Mucosa of descending colon (tissue), 3 donors: Measurements from ENCODE around the gene SH3GL2. TPM values are rescaled to one million over a fixed set of nuclear protein-coding genes. Genes with fewer than 3 reads are reported as not detected.

ENCODE experiments used
- ATAC-seq: fragments of 200-7000 bp; cut with Tn5 transposase; one replicate; pipeline ENCODE4 v1.9.1; 2020; ENCODE audit warnings: mild to moderate bottlenecking, moderate library complexity
- DNase-seq, 3 donors: peaks; one replicate each; pipeline ENCODE4 v3.0.0-alpha.2; 2020
- H3K36me3 ChIP-seq: fragments of 200-600 bp; one replicate; pipeline ENCODE4 v1.8.0; 2021; ENCODE audit warnings: low read depth, mild to moderate bottlenecking
- H3K4me1 ChIP-seq: fragments of 200-600 bp; one replicate; pipeline ENCODE4 v1.8.0; 2021; ENCODE audit warnings: low read depth, mild to moderate bottlenecking
- H3K4me3 ChIP-seq: fragments of 200-600 bp; one replicate; pipeline ENCODE4 v1.8.0; 2021; ENCODE audit warnings: mild to moderate bottlenecking
- H3K9me3 ChIP-seq: fragments of 200-600 bp; one replicate; pipeline ENCODE4 v1.8.0; 2021; ENCODE audit warnings: mild to moderate bottlenecking
- CTCF ChIP-seq: fragments of 200-600 bp; IDR thresholded peaks from one replicate; pipeline ENCODE4 v1.8.0; 2022; ENCODE audit warnings: antibody characterized with exemption, mild to moderate bottlenecking
- intact Hi-C, 2 donors: fragments of 100-400 bp; cut with DNase I in 1 of 2; cut with micrococcal nuclease in 1 of 2; formaldehyde crosslinking; loops; one replicate each; pipeline versions ENCODE4 v1.11.0 to v1.11.1; 2022; cut with DNase I, micrococcal nuclease
- total RNA-seq, 3 donors: library from RNA; stranded (reverse); fragmentation: NEBNext Ultra II Directional in 2 of 3; extraction: Animal tissue kit (Norgen Biotek cat#: 25700) in 2 of 3; gene quantifications; one replicate each; pipeline versions ENCODE4 v1.2.1 to v1.2.4, GENCODE V29; 2021 to 2023
- donor health status: DM: no; HTN: no; CAD: no; lungs with moderate emphysema.
- donor health status: DM: no; HTN: no; CAD: no.
- donor health status: DM: no; HTN: yes; CAD: no.

SH3GL2 gene
- total RNA-seq, 3 donors from 2014 or later, result 0.38 to 0.73 (median 0.63) TPM

- intact Hi-C loops, result no loop called here
- no peaks in the 10 kb centered on the region for H3K36me3 ChIP-seq
- DNase-seq (no peak), ATAC-seq (no peak)
- H3K4me3 ChIP-seq, result no peak overlapping the region
- no peaks in the 10 kb centered on the region for H3K9me3 ChIP-seq
- TF ChIP-seq CTCF, result no peak
- peaks cover 7% of the 10 kb centered on the region for H3K4me1 ChIP-seq
Measured at GRCh38 chr9:17574342-17574741, 4.5 kb upstream of the SH3GL2 start.

GRCh38 chr9:17578577-17578910, 322 bp upstream of the SH3GL2 start:
- intact Hi-C loops, result no loop called here
- H3K36me3 ChIP-seq, result no peaks in the 10 kb centered on the region
- no peak overlapping the region for H3K4me3 ChIP-seq
- peaks cover 12% of the 10 kb centered on the region for H3K4me1 ChIP-seq
- no peaks in the 10 kb centered on the region for H3K9me3 ChIP-seq
- ATAC-seq (peak; percentile 48), DNase-seq (no peak)
- no peak for TF ChIP-seq CTCF

GRCh38 chr9:17580119-17580518, 1.3 kb downstream of the SH3GL2 start:
- ATAC-seq (no peak), DNase-seq (no peak)
- TF ChIP-seq CTCF, result no peak
- Histone ChIP-seq H3K9me3 (no peaks in the 10 kb centered on the region), H3K4me3 (no peak overlapping the region), H3K36me3 (no peaks in the 10 kb centered on the region), H3K4me1 (peaks cover 12% of the 10 kb centered on the region)
- intact Hi-C loops, result no loop called here

- ATAC-seq (no peak), DNase-seq (no peak)
- Histone ChIP-seq H3K4me3 (no peak overlapping the region), H3K9me3 (no peaks in the 10 kb centered on the region), H3K36me3 (no peaks in the 10 kb centered on the region), H3K4me1 (no peaks in the 10 kb centered on the region)
- intact Hi-C loops, result no loop called here
- TF ChIP-seq CTCF, result no peak
Measured at GRCh38 chr9:17587113-17587512, 8.2 kb downstream of the SH3GL2 start.

- Histone ChIP-seq H3K36me3 (no peaks in the 10 kb centered on the region), H3K9me3 (no peaks in the 10 kb centered on the region), H3K4me3 (no peak overlapping the region), H3K4me1 (no peaks in the 10 kb centered on the region)
- TF ChIP-seq CTCF, result no peak
- ATAC-seq, result no peak
- intact Hi-C loops, result no loop called here
- no peak for DNase-seq
Measured at GRCh38 chr9:17588395-17588794, 9.5 kb downstream of the SH3GL2 start.

- no peak for ATAC-seq
- TF ChIP-seq CTCF, result no peak
- Histone ChIP-seq H3K4me3 (no peak overlapping the region), H3K4me1 (no peaks in the 10 kb centered on the region), H3K9me3 (no peaks in the 10 kb centered on the region), H3K36me3 (no peaks in the 10 kb centered on the region)
- DNase-seq, result no peak
- intact Hi-C loops, result no loop called here
Measured at GRCh38 chr9:17588941-17589340, 10.1 kb downstream of the SH3GL2 start.
